ENCODE measurements around the gene POLR2E. TPM values are rescaled to one million over a fixed set of nuclear protein-coding genes. Genes with fewer than 3 reads are reported as not detected.

POLR2E gene
- total and polyA plus RNA-seq, 2 donors (not counting 1 experiment from before 2014, with no cell fraction given): 103 to 121 TPM

DNA sequence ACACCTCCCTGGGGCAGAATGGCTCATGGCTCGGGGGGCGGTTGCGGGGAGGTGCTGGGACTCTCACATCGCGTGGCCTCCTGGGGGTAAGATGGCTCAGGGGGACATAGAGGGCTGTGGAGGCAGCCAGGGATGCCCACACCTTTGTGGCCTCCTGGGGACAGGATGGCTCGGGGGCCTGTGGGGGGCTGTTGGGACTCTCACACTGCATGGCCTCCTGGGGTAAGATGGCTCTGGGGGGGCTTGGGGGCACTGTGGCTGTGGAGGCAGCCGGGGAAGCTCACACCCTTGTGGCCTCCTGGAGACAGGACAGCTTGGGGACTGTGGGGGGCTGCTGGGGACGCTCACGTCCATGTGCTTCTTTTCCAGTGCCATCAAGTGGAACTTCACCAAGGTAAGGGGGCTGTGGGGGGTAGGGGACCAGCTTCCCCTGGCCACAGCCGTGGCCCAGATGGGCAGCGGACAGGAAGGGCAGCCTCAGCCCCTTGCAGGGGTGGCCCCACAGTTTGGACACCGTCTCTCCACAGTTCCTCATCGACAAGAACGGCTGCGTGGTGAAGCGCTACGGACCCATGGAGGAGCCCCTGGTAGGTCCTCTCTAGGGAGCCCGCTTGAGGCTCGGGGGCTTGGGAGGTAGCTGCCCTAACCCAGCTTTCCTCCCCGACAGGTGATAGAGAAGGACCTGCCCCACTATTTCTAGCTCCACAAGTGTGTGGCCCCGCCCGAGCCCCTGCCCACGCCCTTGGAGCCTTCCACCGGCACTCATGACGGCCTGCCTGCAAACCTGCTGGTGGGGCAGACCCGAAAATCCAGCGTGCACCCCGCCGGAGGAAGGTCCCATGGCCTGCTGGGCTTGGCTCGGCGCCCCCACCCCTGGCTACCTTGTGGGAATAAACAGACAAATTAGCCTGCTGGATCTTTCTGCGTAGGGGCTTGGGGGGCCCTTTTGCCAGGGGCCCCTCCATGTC lies 11.0 kb upstream of the POLR2E start:
- Mint-ChIP-seq H3K4me3 (peak overlapping the region; percentile 70), H3K9me3 (ENCODE audit: insufficient read depth) (no peaks in the 10 kb centered on the region), H3K4me1 (peaks cover 29% of the 10 kb centered on the region), H3K27me3 (no peaks in the 10 kb centered on the region), H3K27ac (peak overlapping the region; percentile 61)
- TF ChIP-seq, protein P1, sequence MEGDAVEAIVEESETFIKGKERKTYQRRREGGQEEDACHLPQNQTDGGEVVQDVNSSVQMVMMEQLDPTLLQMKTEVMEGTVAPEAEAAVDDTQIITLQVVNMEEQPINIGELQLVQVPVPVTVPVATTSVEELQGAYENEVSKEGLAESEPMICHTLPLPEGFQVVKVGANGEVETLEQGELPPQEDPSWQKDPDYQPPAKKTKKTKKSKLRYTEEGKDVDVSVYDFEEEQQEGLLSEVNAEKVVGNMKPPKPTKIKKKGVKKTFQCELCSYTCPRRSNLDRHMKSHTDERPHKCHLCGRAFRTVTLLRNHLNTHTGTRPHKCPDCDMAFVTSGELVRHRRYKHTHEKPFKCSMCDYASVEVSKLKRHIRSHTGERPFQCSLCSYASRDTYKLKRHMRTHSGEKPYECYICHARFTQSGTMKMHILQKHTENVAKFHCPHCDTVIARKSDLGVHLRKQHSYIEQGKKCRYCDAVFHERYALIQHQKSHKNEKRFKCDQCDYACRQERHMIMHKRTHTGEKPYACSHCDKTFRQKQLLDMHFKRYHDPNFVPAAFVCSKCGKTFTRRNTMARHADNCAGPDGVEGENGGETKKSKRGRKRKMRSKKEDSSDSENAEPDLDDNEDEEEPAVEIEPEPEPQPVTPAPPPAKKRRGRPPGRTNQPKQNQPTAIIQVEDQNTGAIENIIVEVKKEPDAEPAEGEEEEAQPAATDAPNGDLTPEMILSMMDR (IDR thresholded peaks at IDR 0.05): no peak
- ATAC-seq (ENCODE audit: low read depth): no peak
- Histone ChIP-seq H4K20me1 (ENCODE audit: control insufficient read depth, insufficient read depth, low read length, poor library complexity, severe bottlenecking) (peaks cover 32% of the 10 kb centered on the region), H3K36me3 (replicated peaks in 1 of 2; ENCODE audit: control extremely low read depth in 1 of 2, control insufficient read depth in 1 of 2, extremely low read depth in 1 of 2, insufficient read depth in 2 of 2, low read length in 1 of 2) (peaks cover 0 to 35% of the 10 kb centered on the region in 2 experiments), H3K27me3 (replicated peaks in 1 of 4; ENCODE audit: control extremely low read depth in 1 of 4, control insufficient read depth in 3 of 4, insufficient read depth in 4 of 4, low read length in 3 of 4) (no peaks in the 10 kb centered on the region), H3K4me3 (ENCODE audit: control extremely low read depth in 1 of 5, extremely low read depth in 1 of 5, insufficient read depth in 1 of 5, low read depth in 2 of 5, low read length in 4 of 5) (no peak overlapping the region), H3K9ac (ENCODE audit: low read length) (no peak overlapping the region), H2AFZ (ENCODE audit: insufficient read depth, low read depth, low read length, poor library complexity, severe bottlenecking) (no peak overlapping the region), H3K4me1 (ENCODE audit: control insufficient read depth in 2 of 2, insufficient read depth in 2 of 2, low read length in 2 of 2) (peaks cover 24 to 54% of the 10 kb centered on the region in 2 donors), H3K79me2 (ENCODE audit: control insufficient read depth, insufficient read depth, low read length) (peaks cover 6% of the 10 kb centered on the region), H3K27ac (ENCODE audit: low read length in 2 of 2) (peak overlapping the region in 1 of 2 donors; percentile 100), H3K4me2 (replicated peaks; ENCODE audit: low read depth, low read length, poor library complexity, severe bottlenecking) (no peak overlapping the region), H3K9me3 (ENCODE audit: control extremely low read depth in 1 of 3, control insufficient read depth in 2 of 3, insufficient read depth in 1 of 3, low read length in 2 of 3) (no peaks in the 10 kb centered on the region)
- DNase-seq: peak; percentile 46
- POLR2A ChIA-PET: interaction anchor here (0.5 to 2.3 kb wide), 3 partner anchors 7 to 41 kb away, joined by 3 to 6 read pairs (median 6); no protein-coding TSS in a partner anchor
- intact Hi-C loops (cut with micrococcal nuclease): loop anchor here (2.0 kb wide), 1 partner anchor 69 kb away; the partner anchor contains the start of gene SBNO2
- CTCF ChIA-PET: interaction anchor here (0.7 to 1.3 kb wide), 3 partner anchors 39 to 138 kb away, joined by 3 to 4 read pairs (median 3); partner anchors contain the start of gene ARHGAP45
- 93% methylated on average over 32 of the region's 32 CpGs for WGBS (ENCODE audit: insufficient coverage)

Data from B cell (primary cell).